NCI-H510A (cell line): ENCODE measurements around the gene EPN1.

Experiments
- DNase-seq: peaks from one replicate; lab custom pipeline; 2025; lab: John Stamatoyannopoulos, UW

The EPN1 gene

DNA sequence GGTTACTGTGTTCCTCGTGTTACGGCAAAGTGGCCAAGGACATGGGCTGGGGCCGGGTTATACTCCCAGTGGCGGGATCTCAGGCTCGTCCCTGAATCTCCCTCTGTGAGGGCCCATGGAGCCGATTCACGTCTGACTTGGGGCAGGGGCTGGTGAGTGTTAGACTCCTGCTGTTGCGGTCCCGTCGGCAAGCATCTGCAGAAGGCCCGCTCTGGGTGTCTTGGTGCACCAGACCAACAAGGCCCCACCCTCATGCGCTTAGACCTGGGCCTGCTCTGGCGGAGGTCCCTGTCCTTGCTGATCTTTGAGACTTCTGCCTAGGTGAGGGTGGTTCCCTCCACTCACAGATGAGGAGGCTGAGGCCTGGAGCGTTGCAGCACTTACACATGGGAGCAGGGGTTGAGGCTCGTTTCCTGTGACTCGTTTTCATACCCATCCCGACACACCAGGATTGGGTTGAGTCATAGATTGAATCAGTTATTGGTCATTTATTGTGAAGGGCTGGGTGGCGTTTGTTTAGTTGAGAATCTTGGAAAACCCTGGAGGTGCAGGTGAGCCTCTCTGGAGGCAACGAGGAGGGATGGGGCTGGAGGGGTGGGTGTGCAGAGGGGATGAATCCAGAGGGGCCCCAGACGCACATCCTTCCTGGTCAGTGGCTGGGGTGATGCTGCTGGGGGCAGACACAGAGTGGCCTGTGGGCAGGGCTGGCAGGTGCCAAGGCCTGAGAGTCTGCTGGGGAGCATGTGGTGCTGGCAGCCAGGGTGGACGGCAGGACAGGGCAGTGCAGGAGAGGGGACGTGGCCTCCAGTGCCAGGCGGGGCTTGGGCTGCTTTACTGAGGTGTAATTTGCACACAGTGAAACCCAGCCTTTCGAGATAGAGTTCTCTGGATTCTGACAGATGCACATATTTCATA is 4.6 kb downstream of the EPN1 start:
- no peak for DNase-seq

- DNase-seq, result no peak
Measured at GRCh38 chr19:55680339-55681130, 5.5 kb downstream of the EPN1 start.

DNA sequence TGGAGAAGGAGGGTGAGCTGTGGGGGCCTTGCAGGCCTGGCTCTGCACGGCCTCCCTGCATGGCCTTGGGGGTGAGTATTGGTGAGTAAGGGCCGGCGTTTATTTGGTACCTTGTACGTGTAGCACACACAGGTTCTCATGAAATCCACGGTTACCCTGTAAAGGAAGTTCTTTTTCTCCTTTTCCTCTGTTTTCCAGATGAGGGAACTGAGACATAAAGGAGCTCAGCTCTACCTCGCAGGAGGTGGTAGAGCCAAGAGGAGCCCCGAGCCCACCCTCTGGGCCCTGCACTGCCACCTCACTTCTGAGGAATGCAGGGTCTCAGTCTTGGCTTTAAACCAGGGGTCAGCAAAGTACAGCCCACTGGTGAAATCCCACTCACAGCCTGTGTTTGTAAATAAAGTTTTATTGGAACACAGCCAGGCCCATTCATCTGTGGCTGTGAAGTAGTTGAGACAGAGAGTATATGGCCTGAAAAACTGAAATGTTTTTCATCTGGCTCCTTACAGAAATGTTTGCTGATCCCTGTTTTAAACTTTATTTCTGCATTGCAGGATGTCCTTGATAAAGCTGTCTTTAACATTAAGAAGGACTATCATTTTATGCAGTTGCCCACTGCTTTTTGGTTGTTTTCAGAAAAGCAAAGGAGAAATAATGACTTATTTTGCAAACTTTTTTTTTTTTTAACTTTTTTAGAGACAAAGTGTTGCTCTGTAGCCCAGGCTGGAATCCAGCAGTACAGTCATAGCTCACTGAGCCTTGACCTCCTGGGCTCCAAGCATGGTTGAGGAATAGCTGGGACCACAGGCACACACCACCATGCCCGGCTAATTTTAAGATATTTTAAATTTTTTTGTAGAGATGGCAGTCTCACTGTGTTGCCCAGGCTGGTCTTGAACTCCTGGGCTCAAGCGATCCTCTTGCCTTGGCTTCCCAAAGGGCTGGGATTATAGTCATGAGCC is 6.4 kb downstream of the EPN1 start:
- no peak for DNase-seq

GRCh38 chr19:55683449-55684261 is 8.6 kb downstream of the EPN1 start:
- no peak for DNase-seq

DNA sequence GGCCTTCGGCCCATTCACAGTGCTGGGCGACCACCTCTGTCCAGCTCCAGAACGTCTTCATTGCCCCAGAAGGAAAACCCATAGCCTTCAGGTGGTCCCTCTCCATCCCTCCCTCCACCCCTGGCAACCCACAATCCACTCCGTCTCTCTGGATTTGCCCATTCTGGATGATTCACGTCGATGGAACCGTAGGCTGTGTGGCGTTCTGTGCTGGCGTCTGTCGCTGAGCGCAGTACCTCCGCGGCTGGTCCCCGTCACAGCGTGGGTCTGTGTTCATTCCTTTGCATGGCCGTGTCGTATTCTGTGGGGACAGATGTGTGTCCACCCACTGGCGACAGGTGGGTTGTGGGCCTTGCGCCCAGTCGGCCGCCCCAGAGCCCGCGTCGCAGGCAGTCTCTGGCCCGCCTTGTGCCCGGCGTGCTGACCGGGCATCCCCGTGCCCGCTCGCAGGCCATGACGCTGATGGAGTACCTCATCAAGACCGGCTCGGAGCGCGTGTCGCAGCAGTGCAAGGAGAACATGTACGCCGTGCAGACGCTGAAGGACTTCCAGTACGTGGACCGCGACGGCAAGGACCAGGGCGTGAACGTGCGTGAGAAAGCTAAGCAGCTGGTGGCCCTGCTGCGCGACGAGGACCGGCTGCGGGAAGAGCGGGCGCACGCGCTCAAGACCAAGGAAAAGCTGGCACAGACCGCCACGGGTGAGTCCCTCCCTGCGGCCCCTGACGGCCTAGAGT is 10.1 kb downstream of the EPN1 start:
- no peak for DNase-seq

- no peak for DNase-seq
Measured at GRCh38 chr19:55685776-55686175, 10.8 kb downstream of the EPN1 start.

- no peak for DNase-seq
Measured at GRCh38 chr19:55686311-55687050, 11.5 kb downstream of the EPN1 start.

DNA sequence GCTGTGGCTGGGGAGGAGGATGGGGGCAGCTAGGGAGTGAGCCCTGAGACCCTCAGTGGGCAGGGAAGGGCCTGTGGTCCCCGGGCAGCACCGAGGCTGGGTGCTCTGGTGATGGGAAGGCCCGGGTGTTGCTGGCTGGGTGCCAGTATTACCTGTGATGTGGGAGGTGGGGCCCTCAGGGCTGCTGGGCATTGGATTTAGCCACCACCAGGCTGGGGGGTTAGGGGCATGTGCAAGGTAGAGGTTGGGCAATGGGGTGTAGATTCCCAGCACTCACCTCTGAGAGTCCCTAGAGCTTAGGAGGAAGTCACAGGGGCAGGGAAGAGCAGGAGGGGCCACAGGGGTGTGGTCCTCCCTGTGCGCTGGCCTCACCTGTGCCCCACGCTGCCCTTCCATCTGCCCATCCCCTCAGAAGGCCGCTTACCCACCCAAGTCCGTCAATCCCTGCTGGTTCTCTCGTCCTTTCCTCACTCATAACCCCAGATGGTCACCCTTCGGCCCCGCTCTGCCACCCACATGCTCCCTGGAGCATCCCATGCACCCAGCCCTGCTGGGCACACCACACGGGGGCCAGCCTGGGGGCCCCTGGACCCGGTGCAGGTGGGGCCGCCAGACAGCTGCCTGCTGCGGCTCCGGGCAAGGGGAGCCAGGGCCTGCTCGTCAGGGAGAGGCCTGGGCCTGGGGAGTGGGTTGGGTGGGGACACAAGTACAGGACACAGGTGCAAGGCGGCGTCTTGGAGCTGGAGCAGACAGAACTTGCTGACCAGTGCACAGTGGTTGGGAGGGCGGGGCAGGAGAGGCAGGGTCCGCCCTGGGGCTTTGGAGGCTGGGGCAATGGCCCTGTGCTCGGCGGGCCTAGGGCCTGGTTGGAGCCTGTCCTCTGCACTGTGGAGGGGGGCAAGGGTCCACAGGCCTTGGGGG is 12.5 kb downstream of the EPN1 start:
- DNase-seq, result no peak

GRCh38 chr19:55688422-55689218 is 13.6 kb downstream of the EPN1 start:
- DNase-seq, result peak; percentile 65

GRCh38 chr19:55689411-55690108 is 14.5 kb downstream of the EPN1 start:
- DNase-seq, result no peak

DNA sequence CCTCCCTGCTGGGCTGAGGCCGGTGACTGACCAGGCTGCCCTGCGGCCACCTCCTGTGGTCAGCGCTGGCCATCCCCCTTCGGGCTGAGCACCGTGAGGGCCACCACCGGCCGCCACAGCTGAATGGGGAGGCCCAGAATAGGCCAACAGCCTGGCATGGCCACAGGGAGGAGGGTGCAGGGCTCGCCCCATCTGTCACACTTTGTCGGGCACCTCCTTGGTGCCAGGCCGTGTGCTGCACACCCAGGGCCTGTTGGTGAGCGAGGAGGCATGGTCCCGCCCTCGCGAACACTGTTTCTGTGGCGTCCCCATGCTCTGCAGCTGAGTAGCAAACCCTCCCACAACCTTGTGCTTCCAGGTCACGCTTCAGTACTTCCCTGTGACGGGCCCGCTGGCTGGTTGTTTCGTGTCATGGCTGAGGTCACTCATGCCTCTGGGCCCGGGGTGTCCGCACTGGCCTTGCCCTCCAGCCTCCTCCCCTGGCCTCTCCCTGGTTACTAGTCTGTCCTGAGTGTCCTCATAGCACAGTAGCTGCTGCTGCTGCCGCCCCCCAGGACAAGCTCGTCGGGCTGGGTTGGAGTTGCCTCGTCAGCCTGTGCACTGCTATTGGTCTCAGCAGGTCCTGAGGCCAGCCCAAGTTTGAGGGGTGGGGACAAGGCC is 15.2 kb downstream of the EPN1 start:
- DNase-seq, result no peak

- no peak for DNase-seq
Measured at GRCh38 chr19:55690769-55691545, 15.9 kb downstream of the EPN1 start.

- DNase-seq, result no peak
Measured at GRCh38 chr19:55691561-55692481, 16.8 kb downstream of the EPN1 start.

GRCh38 chr19:55692681-55693081 is 17.7 kb downstream of the EPN1 start:
- DNase-seq, result no peak
